ENCODE results near the gene PRKAG2.
"Not testable (repeated sequence)": the region's sequence is repeated elsewhere in the genome, so short reads cannot be mapped to it uniquely, and the experiment has no call there.

GRCh38 chr7:151748021-151748420 lies 128.9 kb downstream of the PRKAG2 start:
- TF ChIP-seq, protein P1, sequence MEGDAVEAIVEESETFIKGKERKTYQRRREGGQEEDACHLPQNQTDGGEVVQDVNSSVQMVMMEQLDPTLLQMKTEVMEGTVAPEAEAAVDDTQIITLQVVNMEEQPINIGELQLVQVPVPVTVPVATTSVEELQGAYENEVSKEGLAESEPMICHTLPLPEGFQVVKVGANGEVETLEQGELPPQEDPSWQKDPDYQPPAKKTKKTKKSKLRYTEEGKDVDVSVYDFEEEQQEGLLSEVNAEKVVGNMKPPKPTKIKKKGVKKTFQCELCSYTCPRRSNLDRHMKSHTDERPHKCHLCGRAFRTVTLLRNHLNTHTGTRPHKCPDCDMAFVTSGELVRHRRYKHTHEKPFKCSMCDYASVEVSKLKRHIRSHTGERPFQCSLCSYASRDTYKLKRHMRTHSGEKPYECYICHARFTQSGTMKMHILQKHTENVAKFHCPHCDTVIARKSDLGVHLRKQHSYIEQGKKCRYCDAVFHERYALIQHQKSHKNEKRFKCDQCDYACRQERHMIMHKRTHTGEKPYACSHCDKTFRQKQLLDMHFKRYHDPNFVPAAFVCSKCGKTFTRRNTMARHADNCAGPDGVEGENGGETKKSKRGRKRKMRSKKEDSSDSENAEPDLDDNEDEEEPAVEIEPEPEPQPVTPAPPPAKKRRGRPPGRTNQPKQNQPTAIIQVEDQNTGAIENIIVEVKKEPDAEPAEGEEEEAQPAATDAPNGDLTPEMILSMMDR (IDR thresholded peaks at IDR 0.05): not testable (repeated sequence)
- not testable (repeated sequence) for TF ChIP-seq POLR2A (IDR thresholded peaks at IDR 0.05)
